HEK293 (cell line): ENCODE data around the gene TMEM203.

Source experiments
- BCL11B ChIP-seq: fragments of 450-650 bp; formaldehyde crosslinking; IDR thresholded peaks from 2 replicates; pipeline ENCODE4 v1.5.1; 2016; ENCODE audit warnings: low read depth, missing biosample characterization, missing genetic modification characterization
- KLF8 ChIP-seq: fragments of 450-650 bp; formaldehyde crosslinking; IDR thresholded peaks from 2 replicates; pipeline ENCODE4 v1.5.1; 2016; ENCODE audit warnings: missing biosample characterization, missing genetic modification characterization
- MYNN ChIP-seq: fragments of 450-650 bp; formaldehyde crosslinking; IDR thresholded peaks from 2 replicates; pipeline ENCODE4 v1.5.1; 2016; ENCODE audit warnings: missing biosample characterization, missing genetic modification characterization, borderline replicate concordance
- SP2 ChIP-seq: fragments of 450-650 bp; formaldehyde crosslinking; IDR thresholded peaks from 2 replicates; pipeline ENCODE4 v1.5.1; 2016; ENCODE audit warnings: missing biosample characterization, missing genetic modification characterization
- ZBTB7A ChIP-seq: fragments of 450-650 bp; formaldehyde crosslinking; IDR thresholded peaks from 2 replicates; pipeline ENCODE4 v1.5.1; 2016; ENCODE audit warnings: low read depth, missing biosample characterization, missing genetic modification characterization
- ZFP41 ChIP-seq: fragments of 450-650 bp; formaldehyde crosslinking; IDR thresholded peaks from 2 replicates; pipeline ENCODE4 v1.5.1; 2016; ENCODE audit warnings: missing biosample characterization, missing genetic modification characterization, borderline replicate concordance
- ZNF248 ChIP-seq: fragments of 450-650 bp; formaldehyde crosslinking; IDR thresholded peaks from 2 replicates; pipeline ENCODE4 v1.5.1; 2017; ENCODE audit warnings: missing biosample characterization, missing genetic modification characterization
- ZNF335 ChIP-seq: fragments of 450-650 bp; formaldehyde crosslinking; conservative IDR thresholded peaks from 2 replicates; pipeline ENCODE4 v1.5.1; 2016; ENCODE audit warnings: missing biosample characterization, missing genetic modification characterization
- ZNF391 ChIP-seq: fragments of 450-650 bp; formaldehyde crosslinking; IDR thresholded peaks from 2 replicates; pipeline ENCODE4 v1.5.1; 2016; ENCODE audit warnings: low read depth, missing biosample characterization, missing genetic modification characterization, borderline replicate concordance
- ZNF544 ChIP-seq: fragments of 450-650 bp; formaldehyde crosslinking; IDR thresholded peaks from 2 replicates; pipeline ENCODE4 v1.5.0; 2017; ENCODE audit warnings: missing biosample characterization, missing genetic modification characterization
- ZNF548 ChIP-seq: fragments of 450-650 bp; formaldehyde crosslinking; IDR thresholded peaks from 2 replicates; pipeline ENCODE4 v1.5.1; 2016; ENCODE audit warnings: missing biosample characterization, missing genetic modification characterization
- ZNF626 ChIP-seq: fragments of 450-650 bp; sonication (Bioruptor Pico); formaldehyde crosslinking; IDR thresholded peaks from 2 replicates; pipeline ENCODE4 v1.5.1; 2018; ENCODE audit warnings: missing biosample characterization, missing genetic modification characterization, inconsistent platforms
- ZNF785 ChIP-seq: fragments of 450-650 bp; formaldehyde crosslinking; IDR thresholded peaks from 2 replicates; pipeline ENCODE4 v1.5.1; 2016; ENCODE audit warnings: missing biosample characterization, missing genetic modification characterization
- TF ChIP-seq, protein P1 (sequence below): fragments of 450-650 bp; formaldehyde crosslinking; IDR thresholded peaks from 2 replicates; pipeline ENCODE4 v1.5.1; 2016; ENCODE audit warnings: missing biosample characterization, missing genetic modification characterization, borderline replicate concordance
- TF ChIP-seq, protein P2 (sequence below): fragments of 450-650 bp; formaldehyde crosslinking; IDR thresholded peaks from 2 replicates; pipeline ENCODE4 v1.5.1; 2016; ENCODE audit warnings: missing biosample characterization, missing genetic modification characterization
- TF ChIP-seq, protein P3 (sequence below): fragments of 450-650 bp; formaldehyde crosslinking; IDR thresholded peaks from 2 replicates; pipeline ENCODE4 v1.5.1; 2016; ENCODE audit warnings: missing biosample characterization, missing genetic modification characterization
- TF ChIP-seq, protein P4 (sequence below): fragments of 450-650 bp; formaldehyde crosslinking; conservative IDR thresholded peaks from 2 replicates; pipeline ENCODE4 v1.5.1; 2016; ENCODE audit warnings: low read depth, missing biosample characterization, missing genetic modification characterization
- TF ChIP-seq, protein P5 (sequence below): fragments of 450-650 bp; formaldehyde crosslinking; conservative IDR thresholded peaks from 2 replicates; pipeline ENCODE4 v1.5.1; 2016; ENCODE audit warnings: low read depth, missing biosample characterization, missing genetic modification characterization

Gene TMEM203

DNA sequence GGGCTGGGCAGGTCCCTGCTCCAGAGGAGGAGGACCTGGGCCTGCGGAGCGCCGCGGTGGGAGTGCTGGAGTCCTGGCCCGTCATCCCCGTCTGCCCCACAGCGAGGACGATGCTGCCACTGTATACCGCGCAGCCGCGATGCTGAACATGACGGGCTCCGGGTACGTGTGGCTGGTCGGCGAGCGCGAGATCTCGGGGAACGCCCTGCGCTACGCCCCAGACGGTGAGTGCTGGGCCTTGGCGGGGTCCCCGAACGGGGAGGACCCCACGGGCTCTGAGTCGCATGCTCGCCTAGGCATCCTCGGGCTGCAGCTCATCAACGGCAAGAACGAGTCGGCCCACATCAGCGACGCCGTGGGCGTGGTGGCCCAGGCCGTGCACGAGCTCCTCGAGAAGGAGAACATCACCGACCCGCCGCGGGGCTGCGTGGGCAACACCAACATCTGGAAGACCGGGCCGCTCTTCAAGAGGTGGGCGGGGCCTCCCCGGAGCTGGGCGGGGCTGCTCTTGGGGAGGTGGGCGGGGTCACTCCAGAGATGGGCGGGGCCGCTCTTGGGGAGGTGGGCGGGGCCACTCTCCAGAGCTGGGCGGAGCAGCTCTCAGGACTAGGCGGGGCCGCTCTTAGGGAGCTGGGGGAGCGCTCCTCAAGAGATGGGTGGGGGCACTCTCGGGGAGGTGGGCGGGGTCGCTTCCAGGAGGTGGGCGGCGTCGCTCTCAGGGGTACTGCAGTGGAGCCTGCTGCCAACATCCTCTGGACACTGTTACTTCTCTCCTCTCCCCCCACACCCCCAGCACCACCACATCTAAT, 48.7 kb downstream of the TMEM203 start (continued):
- TF ChIP-seq, protein P1, sequence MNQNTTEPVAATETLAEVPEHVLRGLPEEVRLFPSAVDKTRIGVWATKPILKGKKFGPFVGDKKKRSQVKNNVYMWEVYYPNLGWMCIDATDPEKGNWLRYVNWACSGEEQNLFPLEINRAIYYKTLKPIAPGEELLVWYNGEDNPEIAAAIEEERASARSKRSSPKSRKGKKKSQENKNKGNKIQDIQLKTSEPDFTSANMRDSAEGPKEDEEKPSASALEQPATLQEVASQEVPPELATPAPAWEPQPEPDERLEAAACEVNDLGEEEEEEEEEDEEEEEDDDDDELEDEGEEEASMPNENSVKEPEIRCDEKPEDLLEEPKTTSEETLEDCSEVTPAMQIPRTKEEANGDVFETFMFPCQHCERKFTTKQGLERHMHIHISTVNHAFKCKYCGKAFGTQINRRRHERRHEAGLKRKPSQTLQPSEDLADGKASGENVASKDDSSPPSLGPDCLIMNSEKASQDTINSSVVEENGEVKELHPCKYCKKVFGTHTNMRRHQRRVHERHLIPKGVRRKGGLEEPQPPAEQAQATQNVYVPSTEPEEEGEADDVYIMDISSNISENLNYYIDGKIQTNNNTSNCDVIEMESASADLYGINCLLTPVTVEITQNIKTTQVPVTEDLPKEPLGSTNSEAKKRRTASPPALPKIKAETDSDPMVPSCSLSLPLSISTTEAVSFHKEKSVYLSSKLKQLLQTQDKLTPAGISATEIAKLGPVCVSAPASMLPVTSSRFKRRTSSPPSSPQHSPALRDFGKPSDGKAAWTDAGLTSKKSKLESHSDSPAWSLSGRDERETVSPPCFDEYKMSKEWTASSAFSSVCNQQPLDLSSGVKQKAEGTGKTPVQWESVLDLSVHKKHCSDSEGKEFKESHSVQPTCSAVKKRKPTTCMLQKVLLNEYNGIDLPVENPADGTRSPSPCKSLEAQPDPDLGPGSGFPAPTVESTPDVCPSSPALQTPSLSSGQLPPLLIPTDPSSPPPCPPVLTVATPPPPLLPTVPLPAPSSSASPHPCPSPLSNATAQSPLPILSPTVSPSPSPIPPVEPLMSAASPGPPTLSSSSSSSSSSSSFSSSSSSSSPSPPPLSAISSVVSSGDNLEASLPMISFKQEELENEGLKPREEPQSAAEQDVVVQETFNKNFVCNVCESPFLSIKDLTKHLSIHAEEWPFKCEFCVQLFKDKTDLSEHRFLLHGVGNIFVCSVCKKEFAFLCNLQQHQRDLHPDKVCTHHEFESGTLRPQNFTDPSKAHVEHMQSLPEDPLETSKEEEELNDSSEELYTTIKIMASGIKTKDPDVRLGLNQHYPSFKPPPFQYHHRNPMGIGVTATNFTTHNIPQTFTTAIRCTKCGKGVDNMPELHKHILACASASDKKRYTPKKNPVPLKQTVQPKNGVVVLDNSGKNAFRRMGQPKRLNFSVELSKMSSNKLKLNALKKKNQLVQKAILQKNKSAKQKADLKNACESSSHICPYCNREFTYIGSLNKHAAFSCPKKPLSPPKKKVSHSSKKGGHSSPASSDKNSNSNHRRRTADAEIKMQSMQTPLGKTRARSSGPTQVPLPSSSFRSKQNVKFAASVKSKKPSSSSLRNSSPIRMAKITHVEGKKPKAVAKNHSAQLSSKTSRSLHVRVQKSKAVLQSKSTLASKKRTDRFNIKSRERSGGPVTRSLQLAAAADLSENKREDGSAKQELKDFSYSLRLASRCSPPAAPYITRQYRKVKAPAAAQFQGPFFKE (tag by site-specific recombination), result no peak
- TF ChIP-seq, protein P2, sequence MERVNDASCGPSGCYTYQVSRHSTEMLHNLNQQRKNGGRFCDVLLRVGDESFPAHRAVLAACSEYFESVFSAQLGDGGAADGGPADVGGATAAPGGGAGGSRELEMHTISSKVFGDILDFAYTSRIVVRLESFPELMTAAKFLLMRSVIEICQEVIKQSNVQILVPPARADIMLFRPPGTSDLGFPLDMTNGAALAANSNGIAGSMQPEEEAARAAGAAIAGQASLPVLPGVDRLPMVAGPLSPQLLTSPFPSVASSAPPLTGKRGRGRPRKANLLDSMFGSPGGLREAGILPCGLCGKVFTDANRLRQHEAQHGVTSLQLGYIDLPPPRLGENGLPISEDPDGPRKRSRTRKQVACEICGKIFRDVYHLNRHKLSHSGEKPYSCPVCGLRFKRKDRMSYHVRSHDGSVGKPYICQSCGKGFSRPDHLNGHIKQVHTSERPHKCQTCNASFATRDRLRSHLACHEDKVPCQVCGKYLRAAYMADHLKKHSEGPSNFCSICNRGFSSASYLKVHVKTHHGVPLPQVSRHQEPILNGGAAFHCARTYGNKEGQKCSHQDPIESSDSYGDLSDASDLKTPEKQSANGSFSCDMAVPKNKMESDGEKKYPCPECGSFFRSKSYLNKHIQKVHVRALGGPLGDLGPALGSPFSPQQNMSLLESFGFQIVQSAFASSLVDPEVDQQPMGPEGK, result peak; percentile 89
- TF ChIP-seq ZNF548 (tag by site-specific recombination), result no peak
- TF ChIP-seq ZNF335 (tag by site-specific recombination), result no peak
- TF ChIP-seq KLF8 (tag by site-specific recombination), result peak; percentile 86; the same call in 1 of the 2 replicates
- TF ChIP-seq, protein P3, sequence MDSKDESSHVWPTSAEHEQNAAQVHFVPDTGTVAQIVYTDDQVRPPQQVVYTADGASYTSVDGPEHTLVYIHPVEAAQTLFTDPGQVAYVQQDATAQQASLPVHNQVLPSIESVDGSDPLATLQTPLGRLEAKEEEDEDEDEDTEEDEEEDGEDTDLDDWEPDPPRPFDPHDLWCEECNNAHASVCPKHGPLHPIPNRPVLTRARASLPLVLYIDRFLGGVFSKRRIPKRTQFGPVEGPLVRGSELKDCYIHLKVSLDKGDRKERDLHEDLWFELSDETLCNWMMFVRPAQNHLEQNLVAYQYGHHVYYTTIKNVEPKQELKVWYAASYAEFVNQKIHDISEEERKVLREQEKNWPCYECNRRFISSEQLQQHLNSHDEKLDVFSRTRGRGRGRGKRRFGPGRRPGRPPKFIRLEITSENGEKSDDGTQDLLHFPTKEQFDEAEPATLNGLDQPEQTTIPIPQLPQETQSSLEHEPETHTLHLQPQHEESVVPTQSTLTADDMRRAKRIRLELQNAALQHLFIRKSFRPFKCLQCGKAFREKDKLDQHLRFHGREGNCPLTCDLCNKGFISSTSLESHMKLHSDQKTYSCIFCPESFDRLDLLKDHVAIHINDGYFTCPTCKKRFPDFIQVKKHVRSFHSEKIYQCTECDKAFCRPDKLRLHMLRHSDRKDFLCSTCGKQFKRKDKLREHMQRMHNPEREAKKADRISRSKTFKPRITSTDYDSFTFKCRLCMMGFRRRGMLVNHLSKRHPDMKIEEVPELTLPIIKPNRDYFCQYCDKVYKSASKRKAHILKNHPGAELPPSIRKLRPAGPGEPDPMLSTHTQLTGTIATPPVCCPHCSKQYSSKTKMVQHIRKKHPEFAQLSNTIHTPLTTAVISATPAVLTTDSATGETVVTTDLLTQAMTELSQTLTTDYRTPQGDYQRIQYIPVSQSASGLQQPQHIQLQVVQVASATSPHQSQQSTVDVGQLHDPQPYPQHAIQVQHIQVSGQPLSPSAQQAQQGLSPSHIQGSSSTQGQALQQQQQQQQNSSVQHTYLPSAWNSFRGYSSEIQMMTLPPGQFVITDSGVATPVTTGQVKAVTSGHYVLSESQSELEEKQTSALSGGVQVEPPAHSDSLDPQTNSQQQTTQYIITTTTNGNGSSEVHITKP (tag by site-specific recombination), result peak; percentile 75
- TF ChIP-seq BCL11B (tag by site-specific recombination), result no peak
- TF ChIP-seq ZBTB7A (tag by site-specific recombination), result no peak
- peak; percentile 64 for TF ChIP-seq SP2 (tag by site-specific recombination)
- no peak for TF ChIP-seq ZNF248 (tag by site-specific recombination)
- TF ChIP-seq ZNF785 (tag by site-specific recombination), result no peak
- TF ChIP-seq ZNF391 (tag by site-specific recombination), result no peak
- TF ChIP-seq, protein P4, sequence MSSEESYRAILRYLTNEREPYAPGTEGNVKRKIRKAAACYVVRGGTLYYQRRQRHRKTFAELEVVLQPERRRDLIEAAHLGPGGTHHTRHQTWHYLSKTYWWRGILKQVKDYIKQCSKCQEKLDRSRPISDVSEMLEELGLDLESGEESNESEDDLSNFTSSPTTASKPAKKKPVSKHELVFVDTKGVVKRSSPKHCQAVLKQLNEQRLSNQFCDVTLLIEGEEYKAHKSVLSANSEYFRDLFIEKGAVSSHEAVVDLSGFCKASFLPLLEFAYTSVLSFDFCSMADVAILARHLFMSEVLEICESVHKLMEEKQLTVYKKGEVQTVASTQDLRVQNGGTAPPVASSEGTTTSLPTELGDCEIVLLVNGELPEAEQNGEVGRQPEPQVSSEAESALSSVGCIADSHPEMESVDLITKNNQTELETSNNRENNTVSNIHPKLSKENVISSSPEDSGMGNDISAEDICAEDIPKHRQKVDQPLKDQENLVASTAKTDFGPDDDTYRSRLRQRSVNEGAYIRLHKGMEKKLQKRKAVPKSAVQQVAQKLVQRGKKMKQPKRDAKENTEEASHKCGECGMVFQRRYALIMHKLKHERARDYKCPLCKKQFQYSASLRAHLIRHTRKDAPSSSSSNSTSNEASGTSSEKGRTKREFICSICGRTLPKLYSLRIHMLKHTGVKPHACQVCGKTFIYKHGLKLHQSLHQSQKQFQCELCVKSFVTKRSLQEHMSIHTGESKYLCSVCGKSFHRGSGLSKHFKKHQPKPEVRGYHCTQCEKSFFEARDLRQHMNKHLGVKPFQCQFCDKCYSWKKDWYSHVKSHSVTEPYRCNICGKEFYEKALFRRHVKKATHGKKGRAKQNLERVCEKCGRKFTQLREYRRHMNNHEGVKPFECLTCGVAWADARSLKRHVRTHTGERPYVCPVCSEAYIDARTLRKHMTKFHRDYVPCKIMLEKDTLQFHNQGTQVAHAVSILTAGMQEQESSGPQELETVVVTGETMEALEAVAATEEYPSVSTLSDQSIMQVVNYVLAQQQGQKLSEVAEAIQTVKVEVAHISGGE (tag by site-specific recombination), result no peak
- TF ChIP-seq ZNF544, result no peak
- TF ChIP-seq, protein P5, sequence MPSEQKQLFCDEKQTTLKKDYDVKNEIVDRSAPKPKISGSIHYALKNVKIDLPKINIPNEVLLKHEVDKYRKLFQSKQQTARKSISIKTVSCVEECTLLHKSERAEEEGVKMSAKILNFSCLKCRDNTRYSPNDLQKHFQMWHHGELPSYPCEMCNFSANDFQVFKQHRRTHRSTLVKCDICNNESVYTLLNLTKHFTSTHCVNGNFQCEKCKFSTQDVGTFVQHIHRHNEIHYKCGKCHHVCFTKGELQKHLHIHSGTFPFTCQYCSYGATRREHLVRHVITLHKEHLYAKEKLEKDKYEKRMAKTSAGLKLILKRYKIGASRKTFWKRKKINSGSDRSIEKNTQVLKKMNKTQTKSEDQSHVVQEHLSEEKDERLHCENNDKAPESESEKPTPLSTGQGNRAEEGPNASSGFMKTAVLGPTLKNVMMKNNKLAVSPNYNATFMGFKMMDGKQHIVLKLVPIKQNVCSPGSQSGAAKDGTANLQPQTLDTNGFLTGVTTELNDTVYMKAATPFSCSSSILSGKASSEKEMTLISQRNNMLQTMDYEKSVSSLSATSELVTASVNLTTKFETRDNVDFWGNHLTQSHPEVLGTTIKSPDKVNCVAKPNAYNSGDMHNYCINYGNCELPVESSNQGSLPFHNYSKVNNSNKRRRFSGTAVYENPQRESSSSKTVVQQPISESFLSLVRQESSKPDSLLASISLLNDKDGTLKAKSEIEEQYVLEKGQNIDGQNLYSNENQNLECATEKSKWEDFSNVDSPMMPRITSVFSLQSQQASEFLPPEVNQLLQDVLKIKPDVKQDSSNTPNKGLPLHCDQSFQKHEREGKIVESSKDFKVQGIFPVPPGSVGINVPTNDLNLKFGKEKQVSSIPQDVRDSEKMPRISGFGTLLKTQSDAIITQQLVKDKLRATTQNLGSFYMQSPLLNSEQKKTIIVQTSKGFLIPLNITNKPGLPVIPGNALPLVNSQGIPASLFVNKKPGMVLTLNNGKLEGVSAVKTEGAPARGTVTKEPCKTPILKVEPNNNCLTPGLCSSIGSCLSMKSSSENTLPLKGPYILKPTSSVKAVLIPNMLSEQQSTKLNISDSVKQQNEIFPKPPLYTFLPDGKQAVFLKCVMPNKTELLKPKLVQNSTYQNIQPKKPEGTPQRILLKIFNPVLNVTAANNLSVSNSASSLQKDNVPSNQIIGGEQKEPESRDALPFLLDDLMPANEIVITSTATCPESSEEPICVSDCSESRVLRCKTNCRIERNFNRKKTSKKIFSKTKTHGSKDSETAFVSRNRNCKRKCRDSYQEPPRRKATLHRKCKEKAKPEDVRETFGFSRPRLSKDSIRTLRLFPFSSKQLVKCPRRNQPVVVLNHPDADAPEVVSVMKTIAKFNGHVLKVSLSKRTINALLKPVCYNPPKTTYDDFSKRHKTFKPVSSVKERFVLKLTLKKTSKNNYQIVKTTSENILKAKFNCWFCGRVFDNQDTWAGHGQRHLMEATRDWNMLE (tag by site-specific recombination), result no peak
- no peak for TF ChIP-seq MYNN (tag by site-specific recombination)
- TF ChIP-seq ZNF626 (tag by site-specific recombination), result no peak
- TF ChIP-seq ZFP41 (tag by site-specific recombination), result no peak
